NCI-H1436 (cell line): ENCODE measurements around the gene ATP6V1F.
A peak's percentile ranks its signal among the peaks of the same experiment; 100 is the strongest.

Source experiments
- DNase-seq: peaks from one replicate; lab custom pipeline; 2025; lab: John Stamatoyannopoulos, UW

The ATP6V1F gene

GRCh38 chr7:128849156-128849515 lies 13.5 kb upstream of the ATP6V1F start:
- no peak for DNase-seq

GRCh38 chr7:128849804-128850490 lies 12.7 kb upstream of the ATP6V1F start:
- no peak for DNase-seq

- no peak for DNase-seq
Observed at GRCh38 chr7:128852537-128853254, 10.0 kb upstream of the ATP6V1F start.

GRCh38 chr7:128853799-128854198 lies 8.9 kb upstream of the ATP6V1F start:
- no peak for DNase-seq

GRCh38 chr7:128854396-128854795 lies 8.3 kb upstream of the ATP6V1F start:
- no peak for DNase-seq

- DNase-seq: no peak
Observed at GRCh38 chr7:128855559-128855958, 7.1 kb upstream of the ATP6V1F start.

- DNase-seq: no peak
Observed at GRCh38 chr7:128856001-128856718, 6.5 kb upstream of the ATP6V1F start.

GRCh38 chr7:128858380-128859231 lies 4.0 kb upstream of the ATP6V1F start:
- no peak for DNase-seq

GRCh38 chr7:128859232-128860157 lies 3.2 kb upstream of the ATP6V1F start:
- no peak for DNase-seq

- DNase-seq: no peak
Observed at GRCh38 chr7:128860158-128861073, 2.2 kb upstream of the ATP6V1F start.

- no peak for DNase-seq
Observed at GRCh38 chr7:128861957-128862570, 592 bp upstream of the ATP6V1F start.

- peak; percentile 24 for DNase-seq
Observed at GRCh38 chr7:128863433-128863989, 855 bp downstream of the ATP6V1F start.

GRCh38 chr7:128865303-128865702 lies 2.6 kb downstream of the ATP6V1F start:
- no peak for DNase-seq

GRCh38 chr7:128865996-128866877 lies 3.6 kb downstream of the ATP6V1F start:
- no peak for DNase-seq

- no peak for DNase-seq
Observed at GRCh38 chr7:128867241-128867640, 4.6 kb downstream of the ATP6V1F start.

GRCh38 chr7:128867842-128868623 lies 5.4 kb downstream of the ATP6V1F start:
- DNase-seq: no peak

- DNase-seq: no peak
Observed at GRCh38 chr7:128868624-128869137, 6.0 kb downstream of the ATP6V1F start.
